NCI-H2227 (cell line): ENCODE measurements around the gene CCSER2.
A peak's percentile ranks its signal among the peaks of the same experiment; 100 is the strongest.

Source experiments
- DNase-seq: peaks from one replicate; lab custom pipeline; 2025; ENCODE audit not compliant: unreplicated experiment; lab: John Stamatoyannopoulos, UW

The CCSER2 gene

GRCh38 chr10:84542522-84543490 is 214.4 kb downstream of the CCSER2 start:
- no peak for DNase-seq

GRCh38 chr10:84543948-84544347 is 215.6 kb downstream of the CCSER2 start:
- no peak for DNase-seq

- no peak for DNase-seq
These were observed 217.3 kb downstream of the CCSER2 start for GRCh38 chr10:84545651-84546050.

GRCh38 chr10:84546609-84547008 is 218.2 kb downstream of the CCSER2 start:
- DNase-seq = no peak

GRCh38 chr10:84547616-84548015 is 219.2 kb downstream of the CCSER2 start:
- peak; percentile 55 for DNase-seq

- peak; percentile 5 for DNase-seq
These were observed 220.5 kb downstream of the CCSER2 start for GRCh38 chr10:84548869-84549268.

- no peak for DNase-seq
These were observed 221.2 kb downstream of the CCSER2 start for GRCh38 chr10:84549368-84550165.

GRCh38 chr10:84550756-84551436 is 222.5 kb downstream of the CCSER2 start:
- no peak for DNase-seq

- DNase-seq = no peak
These were observed 223.2 kb downstream of the CCSER2 start for GRCh38 chr10:84551437-84552120.

GRCh38 chr10:84552478-84552877 is 224.1 kb downstream of the CCSER2 start:
- DNase-seq = no peak

- peak; percentile 50 for DNase-seq
These were observed 234.2 kb downstream of the CCSER2 start for GRCh38 chr10:84562592-84562991.

- DNase-seq = peak; percentile 79
These were observed 235.0 kb downstream of the CCSER2 start for GRCh38 chr10:84563355-84563754.

- no peak for DNase-seq
These were observed 235.5 kb downstream of the CCSER2 start for GRCh38 chr10:84563868-84564267.

- no peak for DNase-seq
These were observed 237.6 kb downstream of the CCSER2 start for GRCh38 chr10:84565881-84566582.

GRCh38 chr10:84567133-84567532 is 238.7 kb downstream of the CCSER2 start:
- DNase-seq = no peak
